ENCODE results near the gene SEMA4D.
A peak's percentile ranks its signal among the peaks of the same experiment; 100 is the strongest.

Gene SEMA4D

DNA sequence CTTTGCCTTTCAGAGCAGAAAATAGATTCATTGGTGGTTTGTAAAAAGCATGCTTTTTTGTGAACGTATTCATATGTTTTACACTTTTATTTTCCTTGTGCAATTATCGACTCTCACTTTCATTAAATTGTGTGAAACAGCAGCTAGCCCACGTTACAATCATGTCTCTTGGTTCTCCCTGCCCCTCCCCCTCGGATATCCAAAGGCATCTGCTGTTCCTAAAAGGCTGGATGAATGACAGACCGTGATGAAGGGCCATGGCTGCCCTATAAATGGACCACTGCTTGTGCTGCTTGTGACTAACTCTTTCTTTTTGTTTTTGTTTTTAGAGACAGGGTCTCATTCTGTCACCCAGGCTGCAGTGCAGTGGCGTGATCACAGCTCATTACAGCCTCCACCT, 17.0 kb upstream of the SEMA4D start:
- no peak for TF ChIP-seq TAF1 (IDR thresholded peaks at IDR 0.05; ENCODE audit: borderline replicate concordance, low read depth, low read length)
- no peak for TF ChIP-seq POLR2AphosphoS5 (IDR thresholded peaks at IDR 0.05; ENCODE audit: low read depth, low read length)
- no peak for TF ChIP-seq POLR2A (IDR thresholded peaks at IDR 0.05; ENCODE audit: low read depth, low read length)
- no peak for FAIRE-seq
- DNase-seq (ENCODE audit: insufficient read length), result no peak

- FAIRE-seq, result no peak
- no peak for DNase-seq (ENCODE audit: insufficient read length)
- TF ChIP-seq POLR2A (IDR thresholded peaks at IDR 0.05; ENCODE audit: low read depth, low read length), result no peak
- TF ChIP-seq TAF1 (IDR thresholded peaks at IDR 0.05; ENCODE audit: borderline replicate concordance, low read depth, low read length), result no peak
- no peak for TF ChIP-seq POLR2AphosphoS5 (IDR thresholded peaks at IDR 0.05; ENCODE audit: low read depth, low read length)
These were observed 16.4 kb upstream of the SEMA4D start for GRCh38 chr9:89514337-89514736.

GRCh38 chr9:89513837-89514236, 15.9 kb upstream of the SEMA4D start:
- TF ChIP-seq POLR2AphosphoS5 (IDR thresholded peaks at IDR 0.05; ENCODE audit: low read depth, low read length) (no peak), POLR2A (IDR thresholded peaks at IDR 0.05; ENCODE audit: low read depth, low read length) (no peak), TAF1 (IDR thresholded peaks at IDR 0.05; ENCODE audit: borderline replicate concordance, low read depth, low read length) (no peak)
- FAIRE-seq (no peak), DNase-seq (ENCODE audit: insufficient read length) (no peak)

DNA sequence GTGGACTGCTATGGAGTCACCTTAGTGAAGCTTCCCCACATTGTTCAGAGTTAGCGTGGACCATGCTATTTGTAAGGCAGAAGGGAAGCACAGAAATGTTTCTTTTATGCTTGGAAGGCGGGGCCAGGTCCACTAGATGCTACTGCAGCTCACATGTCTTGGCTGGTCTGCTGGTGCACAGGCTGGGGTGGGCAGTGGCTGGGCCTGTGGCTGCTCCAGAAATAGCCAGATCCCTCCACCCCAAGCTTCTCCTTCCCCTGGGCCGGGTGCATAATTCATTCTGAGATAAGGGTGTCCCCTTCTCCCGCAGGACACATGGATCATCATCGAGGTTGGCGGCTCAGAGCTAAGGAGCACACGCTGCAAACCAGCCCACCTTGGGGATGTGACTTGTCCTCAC, 14.5 kb upstream of the SEMA4D start:
- TF ChIP-seq POLR2AphosphoS5 (IDR thresholded peaks at IDR 0.05; ENCODE audit: low read depth, low read length), result no peak
- no peak for TF ChIP-seq TAF1 (IDR thresholded peaks at IDR 0.05; ENCODE audit: borderline replicate concordance, low read depth, low read length)
- no peak for TF ChIP-seq POLR2A (IDR thresholded peaks at IDR 0.05; ENCODE audit: low read depth, low read length)
- FAIRE-seq, result no peak

DNA sequence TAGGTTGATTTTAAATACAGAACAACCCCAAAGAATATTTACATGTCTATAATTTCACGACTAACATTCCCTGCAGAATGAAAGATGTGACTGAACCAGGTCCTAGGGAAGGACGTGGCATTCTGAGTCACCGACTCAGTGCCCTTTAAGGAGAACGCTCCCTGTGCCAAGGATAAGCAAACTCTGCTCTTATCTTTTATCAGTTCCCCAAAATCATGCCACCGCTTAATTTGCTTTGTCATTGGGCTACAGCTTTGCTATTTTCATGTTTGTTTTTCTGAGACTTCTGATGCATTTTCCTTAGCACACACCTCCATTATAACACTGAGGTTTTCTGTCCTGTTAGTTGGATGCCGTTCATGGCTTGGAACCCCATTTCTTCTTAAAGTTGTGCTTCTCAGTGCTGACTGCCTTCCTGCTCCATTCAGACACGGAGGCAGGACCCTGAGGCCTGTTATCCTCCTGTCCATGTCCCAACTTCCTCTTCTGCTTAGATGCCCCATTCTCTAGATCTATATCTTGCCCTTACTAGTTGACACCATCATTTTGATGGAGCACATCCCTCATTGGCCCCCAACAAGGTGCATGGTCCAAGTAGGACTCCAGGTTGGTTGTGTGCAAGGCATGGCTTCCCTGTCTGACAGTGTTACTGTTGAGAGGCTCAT, 11.2 kb upstream of the SEMA4D start:
- DNase-seq (ENCODE audit: insufficient read length) (no peak), FAIRE-seq (no peak)
- no peak for TF ChIP-seq POLR2AphosphoS5 (IDR thresholded peaks at IDR 0.05; ENCODE audit: low read depth, low read length)
- TF ChIP-seq POLR2A (IDR thresholded peaks at IDR 0.05; ENCODE audit: low read depth, low read length), result no peak

More for the DNA sequence above, 14.5 kb upstream of the SEMA4D start:
- no peak for DNase-seq (ENCODE audit: insufficient read length)

- FAIRE-seq (no peak), DNase-seq (ENCODE audit: insufficient read length) (no peak)
These were observed 8.0 kb upstream of the SEMA4D start for GRCh38 chr9:89505911-89506310.

DNA sequence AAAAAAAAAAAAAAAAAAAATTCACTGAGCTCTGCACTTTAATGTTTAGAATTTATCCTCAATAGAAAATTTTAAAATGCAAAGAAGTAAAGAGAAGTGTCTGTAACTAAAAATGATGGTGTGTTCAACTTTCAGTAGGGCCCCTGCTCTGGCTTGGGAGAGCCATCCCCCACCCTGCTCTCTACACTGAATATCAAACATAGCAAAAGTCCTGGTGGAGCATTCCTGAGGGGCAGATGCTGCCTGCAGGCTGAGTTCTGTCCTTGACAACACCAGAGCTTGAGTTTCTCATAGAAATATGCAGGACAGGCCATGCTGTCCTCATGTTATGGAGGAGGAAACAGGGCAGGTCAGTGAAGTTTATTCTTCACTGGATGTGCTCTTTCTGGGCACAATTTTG, 7.1 kb upstream of the SEMA4D start:
- TF ChIP-seq TAF1 (IDR thresholded peaks at IDR 0.05; ENCODE audit: borderline replicate concordance, low read depth, low read length) (no peak), POLR2A (IDR thresholded peaks at IDR 0.05; ENCODE audit: low read depth, low read length) (no peak), POLR2AphosphoS5 (IDR thresholded peaks at IDR 0.05; ENCODE audit: low read depth, low read length) (no peak)
- no peak for DNase-seq (ENCODE audit: insufficient read length)
- FAIRE-seq, result no peak

More at GRCh38 chr9:89505911-89506310, 8.0 kb upstream of the SEMA4D start:
- TF ChIP-seq TAF1 (IDR thresholded peaks at IDR 0.05; ENCODE audit: borderline replicate concordance, low read depth, low read length), result no peak

DNA sequence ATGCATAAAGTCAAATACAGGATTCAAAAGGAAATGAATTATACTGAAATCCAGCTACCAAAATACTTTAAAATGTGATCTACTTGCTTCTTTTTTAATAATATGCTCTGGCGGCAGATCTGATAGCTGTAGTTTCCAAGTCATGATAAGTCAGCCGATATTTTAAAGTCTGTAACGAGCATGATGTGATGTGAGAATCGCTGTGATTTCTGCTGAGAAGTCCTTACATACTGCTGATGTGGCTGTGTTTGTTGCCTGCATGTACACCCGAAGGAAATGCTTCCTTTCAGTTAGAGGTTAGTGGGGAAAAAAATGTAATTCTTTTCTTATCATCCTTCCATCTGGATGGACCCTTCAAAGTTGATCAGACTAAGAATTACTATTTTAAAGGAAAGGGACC, 4.8 kb upstream of the SEMA4D start:
- FAIRE-seq (no peak), DNase-seq (ENCODE audit: insufficient read length) (no peak)
- no peak for TF ChIP-seq TAF1 (IDR thresholded peaks at IDR 0.05; ENCODE audit: borderline replicate concordance, low read depth, low read length)
- no peak for TF ChIP-seq POLR2AphosphoS5 (IDR thresholded peaks at IDR 0.05; ENCODE audit: low read depth, low read length)
- TF ChIP-seq POLR2A (IDR thresholded peaks at IDR 0.05; ENCODE audit: low read depth, low read length), result no peak

DNA sequence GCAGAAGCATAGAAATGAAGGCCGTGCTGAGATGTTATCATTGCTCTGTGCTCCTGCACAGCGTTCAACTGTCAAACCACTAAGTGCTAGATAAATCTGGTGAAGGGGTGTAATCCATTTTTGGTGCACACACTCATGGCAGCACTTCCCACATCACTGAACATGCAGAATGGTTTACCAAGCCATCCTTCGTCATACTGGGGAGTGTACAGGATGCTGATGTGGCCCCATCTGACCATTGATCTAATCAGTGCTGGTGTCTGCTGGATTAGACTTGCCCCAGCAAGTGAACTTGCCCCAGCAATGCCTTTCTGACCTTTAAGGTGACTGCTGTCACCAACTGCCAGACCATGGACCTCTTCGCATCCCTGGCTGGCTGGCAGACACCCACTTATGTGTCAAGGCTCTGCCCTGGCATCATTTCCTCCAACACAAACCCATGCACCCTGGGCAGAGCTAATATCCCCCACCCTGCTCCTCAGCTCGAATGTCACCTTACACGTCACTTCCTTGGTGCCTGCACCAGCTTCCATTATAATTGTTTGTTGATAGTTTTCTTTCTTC, 4.2 kb upstream of the SEMA4D start:
- DNase-seq (ENCODE audit: insufficient read length), result no peak
- TF ChIP-seq POLR2AphosphoS5 (IDR thresholded peaks at IDR 0.05; ENCODE audit: low read depth, low read length) (no peak), POLR2A (IDR thresholded peaks at IDR 0.05; ENCODE audit: low read depth, low read length) (no peak), TAF1 (IDR thresholded peaks at IDR 0.05; ENCODE audit: borderline replicate concordance, low read depth, low read length) (no peak)
- FAIRE-seq, result peak; percentile 67

DNA sequence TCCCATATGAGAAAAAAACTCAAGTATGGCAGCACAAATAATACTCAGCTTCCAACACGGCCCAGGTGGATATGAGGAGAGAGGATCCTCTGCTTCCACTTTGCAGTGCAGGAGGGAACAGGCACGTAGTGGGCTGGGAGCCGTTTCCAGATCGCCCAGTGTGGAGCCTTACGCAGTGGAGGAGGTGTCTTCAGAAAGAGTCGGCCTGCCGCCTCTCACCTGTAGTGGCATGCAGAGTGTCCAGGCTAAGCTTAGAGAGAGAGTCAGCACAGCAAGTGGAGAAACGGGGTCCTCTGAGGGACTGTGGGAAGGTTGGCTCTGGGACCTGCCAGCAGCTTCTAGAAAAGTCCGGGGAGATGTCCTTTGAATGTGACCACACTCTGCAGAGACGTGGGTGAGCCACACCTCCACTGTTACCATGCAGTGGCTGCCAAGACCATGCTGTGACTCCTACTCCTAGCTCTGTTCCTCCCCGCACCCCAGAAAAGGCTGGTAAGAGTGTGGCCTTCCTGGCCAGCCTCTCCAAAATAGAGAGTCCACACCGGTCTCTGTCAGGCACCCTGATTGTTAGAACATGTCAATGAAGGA, 3.5 kb upstream of the SEMA4D start:
- TF ChIP-seq POLR2A (IDR thresholded peaks at IDR 0.05; ENCODE audit: low read depth, low read length) (no peak), POLR2AphosphoS5 (IDR thresholded peaks at IDR 0.05; ENCODE audit: low read depth, low read length) (no peak), TAF1 (IDR thresholded peaks at IDR 0.05; ENCODE audit: borderline replicate concordance, low read depth, low read length) (no peak)
- FAIRE-seq (no peak), DNase-seq (ENCODE audit: insufficient read length) (no peak)

- FAIRE-seq (no peak), DNase-seq (ENCODE audit: insufficient read length) (no peak)
- TF ChIP-seq POLR2AphosphoS5 (IDR thresholded peaks at IDR 0.05; ENCODE audit: low read depth, low read length) (no peak), TAF1 (IDR thresholded peaks at IDR 0.05; ENCODE audit: borderline replicate concordance, low read depth, low read length) (no peak), POLR2A (IDR thresholded peaks at IDR 0.05; ENCODE audit: low read depth, low read length) (no peak)
These were observed 2.1 kb upstream of the SEMA4D start for GRCh38 chr9:89500008-89500407.

DNA sequence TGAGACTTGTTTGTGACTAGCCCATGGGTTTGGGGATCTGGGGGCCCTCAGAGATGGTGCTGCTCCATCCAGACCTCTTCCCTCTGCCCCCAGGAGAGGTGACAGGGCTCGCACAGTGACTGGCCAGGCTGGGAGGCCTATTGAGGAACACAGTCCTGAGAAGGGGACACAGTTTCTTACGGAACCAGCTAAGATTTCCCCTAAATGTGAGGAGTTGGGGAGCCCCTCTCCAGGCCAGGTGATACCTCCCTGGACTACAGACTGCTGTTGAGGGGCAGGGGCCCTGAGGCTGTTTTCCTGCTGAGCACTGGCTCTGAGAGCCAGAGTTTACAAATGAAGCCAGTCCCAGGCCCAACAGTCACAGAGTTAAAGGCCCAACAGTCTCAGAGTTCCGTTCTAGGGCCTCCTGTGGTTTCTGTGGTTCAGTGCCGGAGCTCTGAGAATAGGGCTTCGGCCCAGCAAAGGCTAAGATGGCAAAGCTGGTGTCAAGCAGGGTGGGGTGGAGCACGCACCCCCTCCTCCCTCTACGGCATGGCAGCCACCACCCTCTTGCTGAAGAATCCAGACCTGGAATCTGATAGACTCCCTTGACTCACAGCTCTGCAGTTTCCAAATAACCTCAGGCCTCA, 1.1 kb upstream of the SEMA4D start:
- FAIRE-seq (peak; percentile 93), DNase-seq (ENCODE audit: insufficient read length) (peak; percentile 43)
- TF ChIP-seq TAF1 (IDR thresholded peaks at IDR 0.05; ENCODE audit: borderline replicate concordance, low read depth, low read length) (no peak), POLR2A (IDR thresholded peaks at IDR 0.05; ENCODE audit: low read depth, low read length) (no peak), POLR2AphosphoS5 (IDR thresholded peaks at IDR 0.05; ENCODE audit: low read depth, low read length) (no peak)

Data from GM12892 (cell line).